GM19043 (cell line): Measurements from ENCODE around the gene GAB1.

Source experiments
- ATAC-seq: cut with Tn5 transposase; IDR thresholded peaks from one replicate; pipeline ENCODE4 v1.9.1; 2021; ENCODE audit warnings: low read depth; ENCODE audit not compliant: unreplicated experiment

The GAB1 gene

DNA sequence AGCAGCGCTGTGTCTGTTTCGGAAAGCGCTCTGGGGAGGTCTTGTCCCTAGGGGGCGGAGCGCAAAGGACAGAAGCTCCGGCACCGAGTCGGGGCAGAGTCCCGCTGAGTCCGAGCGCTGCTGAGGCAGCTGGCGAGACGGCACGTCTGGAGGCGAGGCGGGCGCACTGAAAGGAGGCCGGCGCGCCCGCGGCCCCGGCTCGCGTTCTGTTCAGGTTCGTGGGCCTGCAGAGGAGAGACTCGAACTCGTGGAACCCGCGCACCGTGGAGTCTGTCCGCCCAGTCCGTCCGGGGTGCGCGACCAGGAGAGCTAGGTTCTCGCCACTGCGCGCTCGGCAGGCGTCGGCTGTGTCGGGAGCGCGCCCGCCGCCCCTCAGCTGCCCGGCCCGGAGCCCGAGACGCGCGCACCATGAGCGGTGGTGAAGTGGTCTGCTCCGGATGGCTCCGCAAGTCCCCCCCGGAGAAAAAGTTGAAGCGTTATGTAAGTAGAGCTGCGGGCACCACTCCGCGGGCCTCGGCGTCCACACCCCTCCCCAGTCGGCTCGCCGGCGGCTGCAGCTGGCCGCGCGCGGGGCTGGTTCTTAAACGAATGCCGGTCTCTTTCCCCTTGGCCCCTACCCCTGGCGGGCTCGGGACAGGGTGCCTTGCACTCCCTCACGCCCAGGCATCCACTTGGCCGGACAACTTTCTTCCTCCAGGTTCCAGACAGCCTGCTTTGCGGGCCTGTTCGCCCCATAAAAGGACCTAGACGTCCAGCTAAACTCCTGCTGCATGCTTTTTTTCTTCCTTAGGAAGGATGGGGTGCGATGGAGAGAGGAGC, at the start of gene GAB1:
GAB1 (plus strand) TSS at position 96 of the 819 bp plus-strand sequence; CDS start at position 409, 313 bp downstream.
- peak; percentile 52 for ATAC-seq

DNA sequence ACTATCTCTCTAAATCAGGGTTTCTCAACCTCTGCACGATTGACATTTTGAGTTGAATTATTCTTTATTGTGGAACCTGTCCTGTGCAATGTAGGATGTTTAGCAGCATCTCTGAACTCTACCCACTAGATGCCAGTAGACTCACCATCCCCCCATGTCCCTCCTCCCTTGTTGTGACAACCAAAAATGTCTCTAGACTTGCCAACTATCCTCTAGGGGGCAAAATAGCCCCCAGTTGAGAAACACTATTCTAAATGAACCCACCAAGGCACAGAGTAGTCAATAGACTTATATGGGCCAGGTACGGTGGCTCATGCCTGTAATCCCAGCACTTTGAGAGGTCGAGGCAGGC, 49.1 kb upstream of the GAB1 start:
- ATAC-seq: no peak

GRCh38 chr4:143288171-143288570, 48.5 kb upstream of the GAB1 start:
- no peak for ATAC-seq

GRCh38 chr4:143289370-143289769, 47.3 kb upstream of the GAB1 start:
- no peak for ATAC-seq

- no peak for ATAC-seq
Measured at GRCh38 chr4:143291314-143291713, 45.4 kb upstream of the GAB1 start.

DNA sequence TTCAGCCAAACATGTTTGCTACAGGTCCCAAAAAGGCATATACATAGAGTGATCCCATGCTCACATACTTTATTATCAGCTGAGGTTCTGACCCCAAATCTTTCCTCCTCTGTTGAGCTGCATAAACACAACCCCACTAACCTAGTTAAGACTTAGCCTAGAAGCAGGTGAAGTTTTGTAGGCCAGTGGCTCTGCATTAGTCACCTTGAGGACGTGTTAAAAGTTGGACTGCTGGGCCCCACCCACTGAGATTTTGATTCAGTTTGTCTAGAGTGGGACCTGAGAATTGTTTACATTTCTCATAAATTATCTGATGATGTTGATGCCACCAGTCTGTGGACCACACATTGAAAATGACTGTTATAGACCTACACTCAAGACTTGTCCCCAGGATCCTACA, 43.8 kb upstream of the GAB1 start:
- ATAC-seq: no peak

- no peak for ATAC-seq
Measured at GRCh38 chr4:143294310-143294709, 42.4 kb upstream of the GAB1 start.

DNA sequence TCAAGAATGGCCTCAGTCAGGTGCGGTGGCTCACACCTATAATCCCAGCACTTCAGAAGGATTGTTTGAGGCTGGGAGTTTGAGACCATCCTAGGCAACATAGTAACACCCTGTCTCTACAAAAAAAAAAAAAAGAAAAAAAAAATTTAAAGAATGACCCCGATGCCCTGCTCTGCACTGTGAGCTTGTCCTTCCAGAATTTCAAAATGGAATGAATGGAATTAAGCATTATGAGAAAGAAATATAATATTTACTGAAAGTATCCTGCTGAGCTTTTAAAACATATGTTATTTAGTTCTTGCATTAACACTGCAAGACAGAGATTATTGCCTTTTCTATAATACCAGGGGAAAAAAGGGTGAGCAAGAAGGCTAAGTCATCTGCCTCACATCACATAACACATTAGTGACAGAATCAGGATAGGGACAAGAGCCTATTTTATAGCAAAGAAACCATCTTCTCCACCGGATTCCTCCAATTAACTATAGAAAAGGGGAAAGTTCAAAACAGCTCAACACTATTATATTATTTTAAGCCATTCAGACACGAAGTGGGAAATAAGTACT, 41.9 kb upstream of the GAB1 start:
- ATAC-seq: no peak

DNA sequence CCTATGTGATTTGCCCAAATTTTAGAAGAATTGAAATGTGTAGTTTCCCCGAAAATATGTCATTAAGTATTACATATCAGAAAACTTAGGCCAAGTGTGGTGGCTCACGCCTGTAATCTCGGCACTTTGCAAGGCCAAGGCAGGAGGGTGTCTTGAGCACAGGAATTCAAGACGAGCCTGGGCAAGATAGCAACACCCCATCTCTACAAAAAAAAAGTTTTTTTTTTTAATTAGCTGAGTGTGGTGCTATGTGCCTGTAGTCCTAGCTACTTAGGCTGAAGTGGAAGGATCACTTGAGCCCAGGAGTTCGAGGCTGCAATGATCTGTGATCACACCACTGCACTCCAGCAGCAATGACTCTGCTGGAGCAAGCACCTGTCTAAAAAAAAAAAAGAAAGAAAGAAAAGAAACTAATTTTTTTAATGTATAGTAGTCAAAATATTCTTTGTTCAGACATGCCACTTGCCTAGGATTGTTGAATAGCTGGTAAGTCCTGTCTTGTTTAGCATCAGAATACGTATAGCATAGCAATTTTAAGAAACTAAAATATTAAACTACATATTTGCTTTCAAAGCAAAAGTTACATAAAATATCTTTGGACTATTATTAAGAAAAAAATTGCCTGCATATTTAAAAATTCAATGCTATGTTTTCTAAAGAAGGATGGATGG, 40.1 kb upstream of the GAB1 start:
- no peak for ATAC-seq

- no peak for ATAC-seq
Measured at GRCh38 chr4:143300860-143301259, 35.8 kb upstream of the GAB1 start.

GRCh38 chr4:143302536-143302935, 34.1 kb upstream of the GAB1 start:
- no peak for ATAC-seq

GRCh38 chr4:143306788-143307187, 29.9 kb upstream of the GAB1 start:
- no peak for ATAC-seq

DNA sequence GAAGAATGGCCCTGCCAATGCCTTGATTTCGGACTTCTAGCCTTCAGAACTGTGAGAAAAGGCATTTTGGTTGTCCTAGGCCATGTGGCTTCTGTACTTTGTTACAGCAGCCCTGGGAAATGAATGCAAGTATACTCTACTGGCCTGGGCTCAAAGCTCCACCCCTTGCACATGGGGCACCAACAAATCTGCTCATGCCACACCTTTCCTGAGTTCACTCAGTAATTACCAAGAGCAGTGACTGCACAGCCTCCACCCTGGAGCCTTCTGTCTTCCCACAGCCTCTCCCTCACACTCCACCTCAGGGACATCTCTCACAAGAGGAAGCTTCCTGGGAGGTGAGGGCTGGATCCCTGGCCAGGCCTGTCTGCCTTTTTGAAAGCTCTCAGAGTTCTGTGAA, 29.1 kb upstream of the GAB1 start:
- ATAC-seq: no peak

- ATAC-seq: no peak
Measured at GRCh38 chr4:143308377-143308776, 28.3 kb upstream of the GAB1 start.

GRCh38 chr4:143311924-143312323, 24.8 kb upstream of the GAB1 start:
- no peak for ATAC-seq

GRCh38 chr4:143313521-143313920, 23.2 kb upstream of the GAB1 start:
- no peak for ATAC-seq

- ATAC-seq: no peak
Measured at GRCh38 chr4:143313996-143314395, 22.7 kb upstream of the GAB1 start.

- ATAC-seq: no peak
Measured at GRCh38 chr4:143320113-143320512, 16.6 kb upstream of the GAB1 start.

GRCh38 chr4:143326735-143327134, 9.9 kb upstream of the GAB1 start:
- ATAC-seq: no peak

GRCh38 chr4:143329985-143330384, 6.7 kb upstream of the GAB1 start:
- no peak for ATAC-seq

DNA sequence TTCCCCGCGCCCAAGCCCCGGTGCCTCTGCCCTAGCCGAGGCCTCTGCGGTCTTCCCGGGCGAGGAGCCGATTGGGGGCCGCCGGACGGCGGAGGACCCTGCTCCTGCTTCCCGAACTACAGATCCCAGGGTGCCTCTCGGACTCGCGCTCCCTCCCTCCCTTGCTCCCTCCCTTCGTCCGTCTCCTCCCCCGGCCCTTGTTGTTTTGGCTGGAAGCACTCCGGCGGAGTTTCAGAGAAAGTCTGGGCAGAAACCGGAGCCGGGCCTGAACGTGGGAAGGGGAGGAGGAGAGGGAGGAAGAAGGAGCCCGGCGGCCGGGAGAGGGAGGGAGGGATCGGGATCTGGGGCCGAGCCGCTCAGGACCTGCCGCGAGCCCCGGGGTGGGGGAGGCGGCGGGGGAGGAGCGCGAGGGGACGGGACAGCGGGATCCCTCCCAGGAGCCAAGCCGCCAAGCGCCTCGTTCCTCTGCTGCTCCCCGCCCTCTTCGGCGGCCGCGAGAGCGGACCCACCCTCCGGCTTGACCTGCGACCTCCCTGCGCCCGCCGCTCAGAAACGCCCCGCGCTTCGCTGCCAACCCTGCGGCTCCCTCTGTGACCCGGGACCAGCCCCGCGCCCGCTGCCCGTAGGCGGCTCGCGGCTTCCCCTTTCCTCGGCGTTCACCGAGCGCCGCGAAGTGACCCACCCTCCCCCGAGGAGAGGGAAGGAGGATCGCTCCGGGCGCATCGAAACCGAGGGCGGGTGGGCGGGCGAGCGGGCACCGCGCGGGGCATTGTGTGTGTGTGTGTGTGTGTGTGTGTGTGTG, 496 bp upstream of the GAB1 start:
- peak; percentile 51 for ATAC-seq
